ENCODE results near the gene CITED2.
"Not testable (repeated sequence)": the region's sequence is repeated elsewhere in the genome, so short reads cannot be mapped to it uniquely, and the experiment has no call there.

CITED2 gene

GRCh38 chr6:139363123-139363522 is 11.3 kb downstream of the CITED2 start:
- H3K4me3 Mint-ChIP-seq; H3K36me3 Mint-ChIP-seq (ENCODE audit: low read depth); H3K27me3 Mint-ChIP-seq; H3K9me3 Mint-ChIP-seq; H3K27ac Mint-ChIP-seq: not testable (repeated sequence)
- peaks cover 19% of the 10 kb centered on the region for H3K4me1 Mint-ChIP-seq (ENCODE audit: low read depth)

- Mint-ChIP-seq H3K4me1 (ENCODE audit: low read depth) (peaks cover 14% of the 10 kb centered on the region), H3K4me3 (no peak overlapping the region), H3K36me3 (ENCODE audit: low read depth) (peaks cover 6% of the 10 kb centered on the region), H3K27me3 (no peaks in the 10 kb centered on the region), H3K27ac (no peak overlapping the region), H3K9me3 (peaks cover 10% of the 10 kb centered on the region)
Observed at GRCh38 chr6:139361211-139361610, 13.2 kb downstream of the CITED2 start.

- H3K27ac Mint-ChIP-seq, result no peak overlapping the region
- peaks cover 4% of the 10 kb centered on the region for H3K4me1 Mint-ChIP-seq (ENCODE audit: low read depth)
- H3K4me3 Mint-ChIP-seq, result no peak overlapping the region
- H3K9me3 Mint-ChIP-seq, result peaks cover 10% of the 10 kb centered on the region
- H3K27me3 Mint-ChIP-seq, result no peaks in the 10 kb centered on the region
- H3K36me3 Mint-ChIP-seq (ENCODE audit: low read depth), result peaks cover 6% of the 10 kb centered on the region
Observed at GRCh38 chr6:139356924-139357323, 17.5 kb downstream of the CITED2 start.

GRCh38 chr6:139355777-139356445 is 18.5 kb downstream of the CITED2 start:
- H3K4me1 Mint-ChIP-seq (ENCODE audit: low read depth), result peaks cover 4% of the 10 kb centered on the region
- no peak overlapping the region for H3K4me3 Mint-ChIP-seq
- no peaks in the 10 kb centered on the region for H3K27me3 Mint-ChIP-seq
- H3K27ac Mint-ChIP-seq, result no peak overlapping the region
- peaks cover 10% of the 10 kb centered on the region for H3K9me3 Mint-ChIP-seq
- H3K36me3 Mint-ChIP-seq (ENCODE audit: low read depth), result peaks cover 6% of the 10 kb centered on the region

- Mint-ChIP-seq H3K4me1 (ENCODE audit: low read depth) (peaks cover 4% of the 10 kb centered on the region), H3K9me3 (peaks cover 10% of the 10 kb centered on the region), H3K27me3 (no peaks in the 10 kb centered on the region), H3K27ac (no peak overlapping the region), H3K36me3 (ENCODE audit: low read depth) (peaks cover 6% of the 10 kb centered on the region), H3K4me3 (no peak overlapping the region)
Observed at GRCh38 chr6:139355172-139355571, 19.3 kb downstream of the CITED2 start.

GRCh38 chr6:139354189-139354588 is 20.3 kb downstream of the CITED2 start:
- Mint-ChIP-seq H3K27me3 (no peaks in the 10 kb centered on the region), H3K4me3 (no peak overlapping the region), H3K27ac (no peak overlapping the region), H3K36me3 (ENCODE audit: low read depth) (peaks cover 6% of the 10 kb centered on the region), H3K4me1 (ENCODE audit: low read depth) (peaks cover 4% of the 10 kb centered on the region), H3K9me3 (peaks cover 5% of the 10 kb centered on the region)

- H3K27me3 Mint-ChIP-seq, result no peaks in the 10 kb centered on the region
- H3K27ac Mint-ChIP-seq, result no peak overlapping the region
- no peak overlapping the region for H3K4me3 Mint-ChIP-seq
- no peaks in the 10 kb centered on the region for H3K4me1 Mint-ChIP-seq (ENCODE audit: low read depth)
- H3K36me3 Mint-ChIP-seq (ENCODE audit: low read depth), result no peaks in the 10 kb centered on the region
- no peaks in the 10 kb centered on the region for H3K9me3 Mint-ChIP-seq
Observed at GRCh38 chr6:139349464-139350020, 24.9 kb downstream of the CITED2 start.

GRCh38 chr6:139346392-139346791 is 28.1 kb downstream of the CITED2 start:
- H3K4me3 Mint-ChIP-seq, result no peak overlapping the region
- H3K9me3 Mint-ChIP-seq, result no peaks in the 10 kb centered on the region
- H3K36me3 Mint-ChIP-seq (ENCODE audit: low read depth), result no peaks in the 10 kb centered on the region
- H3K4me1 Mint-ChIP-seq (ENCODE audit: low read depth), result peaks cover 20% of the 10 kb centered on the region
- no peaks in the 10 kb centered on the region for H3K27me3 Mint-ChIP-seq
- H3K27ac Mint-ChIP-seq, result no peak overlapping the region

- Mint-ChIP-seq H3K27me3 (no peaks in the 10 kb centered on the region), H3K4me3 (no peak overlapping the region), H3K9me3 (no peaks in the 10 kb centered on the region), H3K36me3 (ENCODE audit: low read depth) (no peaks in the 10 kb centered on the region), H3K27ac (no peak overlapping the region), H3K4me1 (ENCODE audit: low read depth) (peaks cover 20% of the 10 kb centered on the region)
Observed at GRCh38 chr6:139344186-139344963, 30.1 kb downstream of the CITED2 start.

- H3K36me3 Mint-ChIP-seq (ENCODE audit: low read depth), result no peaks in the 10 kb centered on the region
- H3K4me3 Mint-ChIP-seq, result no peak overlapping the region
- H3K9me3 Mint-ChIP-seq, result no peaks in the 10 kb centered on the region
- peaks cover 20% of the 10 kb centered on the region for H3K4me1 Mint-ChIP-seq (ENCODE audit: low read depth)
- no peak overlapping the region for H3K27ac Mint-ChIP-seq
- no peaks in the 10 kb centered on the region for H3K27me3 Mint-ChIP-seq
Observed at GRCh38 chr6:139343052-139343750, 31.2 kb downstream of the CITED2 start.

GRCh38 chr6:139341060-139341459 is 33.4 kb downstream of the CITED2 start:
- H3K27me3 Mint-ChIP-seq, result no peaks in the 10 kb centered on the region
- no peak overlapping the region for H3K27ac Mint-ChIP-seq
- peaks cover 20% of the 10 kb centered on the region for H3K4me1 Mint-ChIP-seq (ENCODE audit: low read depth)

GRCh38 chr6:139338795-139339194 is 35.7 kb downstream of the CITED2 start:
- no peaks in the 10 kb centered on the region for H3K36me3 Mint-ChIP-seq (ENCODE audit: low read depth)
- no peak overlapping the region for H3K4me3 Mint-ChIP-seq
- H3K27ac Mint-ChIP-seq, result no peak overlapping the region
- no peaks in the 10 kb centered on the region for H3K27me3 Mint-ChIP-seq
- H3K9me3 Mint-ChIP-seq, result no peaks in the 10 kb centered on the region
- peaks cover 14% of the 10 kb centered on the region for H3K4me1 Mint-ChIP-seq (ENCODE audit: low read depth)

More at GRCh38 chr6:139341060-139341459, 33.4 kb downstream of the CITED2 start:
- Mint-ChIP-seq H3K4me3 (no peak overlapping the region), H3K9me3 (no peaks in the 10 kb centered on the region), H3K36me3 (ENCODE audit: low read depth) (no peaks in the 10 kb centered on the region)

GRCh38 chr6:139337830-139338229 is 36.6 kb downstream of the CITED2 start:
- Mint-ChIP-seq H3K36me3 (ENCODE audit: low read depth) (no peaks in the 10 kb centered on the region), H3K4me3 (no peak overlapping the region), H3K27me3 (no peaks in the 10 kb centered on the region), H3K4me1 (ENCODE audit: low read depth) (peaks cover 5% of the 10 kb centered on the region), H3K27ac (no peak overlapping the region), H3K9me3 (peaks cover 3% of the 10 kb centered on the region)

- no peaks in the 10 kb centered on the region for H3K36me3 Mint-ChIP-seq (ENCODE audit: low read depth)
- no peak overlapping the region for H3K4me3 Mint-ChIP-seq
- no peak overlapping the region for H3K27ac Mint-ChIP-seq
- H3K9me3 Mint-ChIP-seq, result peaks cover 3% of the 10 kb centered on the region
- no peaks in the 10 kb centered on the region for H3K4me1 Mint-ChIP-seq (ENCODE audit: low read depth)
- no peaks in the 10 kb centered on the region for H3K27me3 Mint-ChIP-seq
Observed at GRCh38 chr6:139337001-139337400, 37.4 kb downstream of the CITED2 start.

GRCh38 chr6:139336488-139336887 is 38.0 kb downstream of the CITED2 start:
- H3K4me1 Mint-ChIP-seq (ENCODE audit: low read depth), result no peaks in the 10 kb centered on the region
- no peaks in the 10 kb centered on the region for H3K36me3 Mint-ChIP-seq (ENCODE audit: low read depth)
- no peak overlapping the region for H3K4me3 Mint-ChIP-seq
- no peak overlapping the region for H3K27ac Mint-ChIP-seq
- H3K27me3 Mint-ChIP-seq, result no peaks in the 10 kb centered on the region
- H3K9me3 Mint-ChIP-seq, result peaks cover 3% of the 10 kb centered on the region

Measured in stimulated activated naive CD8-positive, alpha-beta T cell treated with anti-CD3 and anti-CD28 coated beads, Interleukin-15, Interleukin-2, amounts not matched to agents 100 ng/mL and 50 ng/mL, for 24 hours (primary cell).